IPS DF 19.7 (cell line): ENCODE measurements around the gene RUNX1.

Source experiments
- DNase-seq: peaks from one replicate; pipeline ENCODE4 v3.0.0-alpha.2; 2013; ENCODE audit warnings: low read depth, low spot score

The RUNX1 gene

GRCh38 chr21:34946916-34947534 lies 102.1 kb downstream of the RUNX1 start:
- no peak for DNase-seq

DNA sequence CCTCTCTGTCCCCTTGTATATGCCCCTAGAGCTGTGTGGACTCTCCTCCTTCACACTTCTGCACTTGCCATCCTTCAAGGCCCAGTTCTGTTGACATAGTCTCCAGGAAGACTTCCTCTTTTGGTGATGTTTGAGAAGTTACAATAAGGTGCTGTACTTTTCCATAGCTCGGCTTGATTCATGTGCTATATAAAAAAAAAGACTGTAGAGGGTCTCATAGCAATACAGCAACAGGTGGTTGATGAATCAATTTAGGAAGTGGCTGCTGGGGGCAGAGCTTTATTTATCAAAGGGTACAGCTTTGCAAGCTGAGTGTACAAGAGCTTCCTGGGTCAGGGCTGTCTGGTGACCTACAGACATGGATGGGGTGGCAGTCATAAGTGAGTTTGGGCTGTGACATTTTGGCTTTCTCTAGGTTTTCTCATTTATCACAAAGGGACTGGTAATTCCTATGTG lies 102.7 kb downstream of the RUNX1 start:
- DNase-seq: no peak

DNA sequence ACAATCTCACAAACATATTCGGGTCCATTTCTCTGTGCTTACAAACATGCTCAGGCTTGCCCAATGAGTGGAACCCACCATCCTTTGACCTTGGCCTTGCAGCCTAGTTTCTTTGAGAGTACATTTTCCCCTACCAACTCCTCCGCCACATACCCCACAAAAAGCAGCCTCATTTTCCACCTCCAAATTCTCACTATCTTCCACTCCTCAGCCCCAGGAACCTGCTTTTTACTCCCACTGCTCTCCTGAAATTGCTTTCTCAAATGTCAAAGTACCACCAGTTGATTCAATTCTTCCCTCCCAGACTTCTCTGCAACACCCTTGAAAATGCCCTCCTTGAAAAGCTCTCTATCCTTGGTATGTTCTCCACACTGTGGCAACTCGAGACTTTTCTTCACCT lies 103.8 kb downstream of the RUNX1 start:
- no peak for DNase-seq

DNA sequence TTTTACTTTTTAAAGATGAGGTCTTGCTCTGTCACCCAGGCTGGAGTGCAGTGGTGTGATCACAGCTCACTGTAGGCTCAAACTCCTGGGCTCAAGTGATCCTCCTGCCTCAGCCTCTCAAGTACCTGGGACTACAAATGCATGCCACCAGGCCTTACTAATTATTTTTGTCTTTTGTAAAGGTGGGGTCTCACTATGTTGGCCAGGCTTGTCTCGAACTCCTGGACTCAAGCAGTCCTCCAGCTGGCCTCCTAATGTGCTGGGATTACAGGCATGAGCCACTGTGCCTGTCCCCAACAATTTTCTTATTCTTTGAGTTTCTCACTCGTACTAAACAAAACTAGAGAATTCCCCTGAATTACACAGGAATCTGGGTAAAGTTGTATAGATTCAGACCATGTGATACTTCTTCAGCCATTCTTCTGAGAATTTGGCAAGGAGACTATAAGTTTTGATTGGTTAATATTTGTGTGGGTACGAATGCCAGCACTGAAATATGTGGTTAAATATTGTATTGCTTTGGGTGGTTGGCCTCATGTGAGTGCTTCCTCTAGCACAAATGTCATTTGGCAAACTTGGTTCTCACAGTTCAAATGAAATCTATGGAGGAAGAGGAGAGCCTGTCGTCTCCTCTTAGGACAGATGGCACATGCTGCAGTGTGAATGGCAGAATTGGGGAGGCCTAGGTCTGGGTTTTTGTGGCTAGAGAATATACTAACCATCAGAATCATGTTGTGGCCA lies 104.9 kb downstream of the RUNX1 start:
- no peak for DNase-seq

DNA sequence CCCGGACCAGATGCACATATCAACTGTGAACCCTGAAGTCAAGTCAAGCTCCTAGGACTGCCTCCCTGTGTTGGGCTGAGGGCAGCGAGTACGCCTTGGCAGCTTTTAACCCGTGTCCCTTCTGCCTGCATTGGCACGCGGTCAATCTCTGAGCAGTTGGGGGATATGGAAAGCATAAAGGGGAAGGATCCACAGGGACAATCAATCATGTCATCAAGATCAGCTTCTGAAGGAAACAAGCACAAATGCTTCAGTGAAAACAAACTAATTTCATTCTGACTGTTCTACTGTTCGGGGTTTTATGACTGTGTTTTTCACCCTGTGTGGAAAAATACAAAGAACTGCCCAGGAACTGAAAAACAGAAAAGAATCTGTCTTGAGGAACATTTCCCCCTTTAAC lies 106.2 kb downstream of the RUNX1 start:
- DNase-seq: no peak

DNA sequence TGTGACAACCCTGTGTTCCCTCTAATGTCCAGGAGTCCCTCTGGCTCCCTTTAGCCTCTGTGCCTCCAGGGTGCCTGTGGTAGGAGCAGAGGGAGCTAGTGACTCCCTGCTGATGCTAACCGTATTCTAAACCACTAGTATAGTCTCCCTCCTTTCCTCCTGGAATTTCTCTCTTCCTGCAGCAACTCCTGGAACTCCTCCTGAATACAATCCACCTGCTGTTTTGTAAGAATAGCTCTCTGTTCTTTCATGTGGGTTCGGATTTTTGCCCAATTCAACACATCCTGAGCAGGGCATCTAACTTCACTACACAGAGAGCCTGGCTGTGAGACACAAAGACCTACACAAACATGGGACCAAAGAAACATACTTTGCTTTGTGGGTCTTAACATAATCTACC lies 107.9 kb downstream of the RUNX1 start:
- DNase-seq: no peak

DNA sequence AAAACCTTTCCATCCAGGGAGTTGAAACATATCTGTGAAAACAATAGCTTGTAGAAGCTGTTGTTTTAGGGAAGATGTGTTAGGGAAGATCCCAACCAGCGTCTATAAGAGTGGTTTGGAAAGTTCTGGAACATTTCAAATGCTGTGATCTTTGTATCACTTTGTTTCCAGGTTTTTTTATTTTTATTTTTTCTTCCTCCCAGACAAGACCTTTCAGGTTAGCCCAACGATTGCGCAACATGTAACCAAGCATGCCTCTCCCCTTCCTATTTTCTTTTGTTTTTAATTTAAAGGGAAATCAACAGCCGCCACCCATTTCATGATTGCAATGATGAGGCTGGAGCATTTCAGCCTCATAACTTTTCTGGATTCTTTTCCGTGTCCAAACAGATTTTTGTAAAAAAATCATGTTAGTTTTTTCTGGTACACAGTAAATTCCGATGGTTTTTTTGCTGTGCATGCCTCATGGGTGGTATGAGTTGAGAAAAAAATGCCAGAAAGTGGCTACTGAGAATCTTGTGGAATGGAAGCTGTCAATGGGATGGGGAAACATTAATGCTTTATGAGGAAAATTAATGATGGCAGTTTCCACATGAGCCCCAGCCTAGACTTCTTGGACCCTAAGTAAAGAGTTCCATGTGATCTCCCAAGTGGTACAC lies 109.3 kb downstream of the RUNX1 start:
- DNase-seq: no peak

- DNase-seq: no peak
Observed at GRCh38 chr21:34938089-34938764, 110.9 kb downstream of the RUNX1 start.

DNA sequence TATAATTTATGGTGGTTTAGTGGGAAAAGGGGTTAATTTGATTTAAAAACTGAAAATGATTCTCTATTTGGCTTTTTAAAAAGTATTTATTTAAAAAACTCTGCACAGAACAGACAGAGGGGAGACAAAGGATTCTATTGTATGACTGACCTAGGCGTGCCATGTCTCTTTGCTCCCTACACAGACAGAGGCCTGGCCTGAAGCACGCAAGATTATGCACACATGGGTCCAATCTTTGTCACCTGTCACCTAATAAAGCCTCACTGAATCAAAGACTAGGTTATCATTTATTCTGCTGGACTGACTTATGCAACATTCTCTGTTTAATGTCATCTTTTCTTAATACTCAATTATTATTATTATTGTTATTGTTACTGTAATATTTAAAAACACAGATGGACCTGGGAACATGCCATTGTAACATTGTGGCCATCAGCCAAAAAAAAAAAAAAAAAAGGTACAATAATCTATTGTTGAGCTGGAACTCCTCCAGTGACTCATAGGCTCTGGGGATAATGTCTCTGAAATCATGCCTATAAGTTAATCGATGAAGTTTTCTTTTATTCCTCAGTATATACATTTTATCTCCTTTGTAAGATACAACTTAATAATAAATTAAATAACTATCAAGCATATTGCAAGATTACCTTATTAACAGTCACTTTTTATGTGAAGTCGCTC lies 112.1 kb downstream of the RUNX1 start:
- no peak for DNase-seq

GRCh38 chr21:34936371-34936789 lies 112.7 kb downstream of the RUNX1 start:
- no peak for DNase-seq

- DNase-seq: no peak
Observed at GRCh38 chr21:34935898-34936297, 113.2 kb downstream of the RUNX1 start.

GRCh38 chr21:34935452-34935851 lies 113.7 kb downstream of the RUNX1 start:
- no peak for DNase-seq

DNA sequence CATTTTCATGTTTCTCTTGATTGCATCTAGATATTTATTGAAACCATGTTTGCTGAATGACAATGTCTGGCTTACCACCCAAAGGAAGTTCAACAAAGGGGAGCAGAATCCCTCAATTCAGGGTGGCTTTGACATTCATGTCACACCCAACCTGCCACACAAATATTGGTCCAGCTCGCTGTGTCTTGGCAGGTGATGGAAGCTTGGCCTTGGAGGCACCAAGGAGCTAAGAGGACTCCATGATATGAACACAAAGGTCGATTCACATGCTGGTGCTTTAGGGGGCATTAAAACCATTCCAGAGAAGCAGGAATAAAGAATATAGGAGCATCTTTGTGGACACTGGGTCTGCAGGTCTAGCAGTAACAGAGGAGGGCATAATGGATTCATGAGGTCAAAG lies 114.8 kb downstream of the RUNX1 start:
- DNase-seq: no peak

DNA sequence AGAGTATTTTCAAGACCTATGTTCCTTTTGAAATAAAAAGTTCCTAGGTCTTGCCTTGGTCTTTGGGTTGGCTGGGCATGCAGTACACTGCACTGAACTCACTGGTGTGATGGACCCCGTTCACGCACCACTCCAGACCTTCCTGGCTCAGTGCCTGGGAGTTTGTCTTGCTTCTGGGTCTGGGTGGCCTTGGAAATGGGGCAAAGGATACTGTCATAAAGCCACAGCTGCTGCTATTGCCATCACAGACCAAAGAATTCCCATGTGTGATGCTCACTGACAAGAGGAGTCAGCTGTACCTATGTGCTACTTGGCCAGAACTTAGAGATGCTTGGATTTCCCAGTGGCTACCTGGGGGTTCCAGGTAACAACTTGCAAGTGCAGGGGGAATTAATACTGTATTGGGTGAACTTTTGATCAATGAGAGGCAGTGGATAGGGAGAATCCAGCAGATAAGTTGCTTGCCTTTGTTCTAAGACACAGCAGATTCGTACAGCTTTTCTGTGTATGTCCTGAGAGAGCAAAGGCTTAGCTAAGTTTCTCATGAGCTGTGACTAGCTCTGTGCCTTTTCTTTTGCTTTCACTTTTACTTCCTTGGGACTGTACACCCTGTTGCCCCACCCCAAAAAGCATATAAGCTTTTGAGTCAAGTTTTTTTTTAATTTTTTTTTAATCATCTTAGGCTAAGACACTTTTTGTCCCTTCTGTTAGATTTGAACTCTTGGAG lies 115.3 kb downstream of the RUNX1 start:
- no peak for DNase-seq

GRCh38 chr21:34932233-34932632 lies 116.9 kb downstream of the RUNX1 start:
- DNase-seq: no peak

GRCh38 chr21:34930971-34931370 lies 118.1 kb downstream of the RUNX1 start:
- no peak for DNase-seq

DNA sequence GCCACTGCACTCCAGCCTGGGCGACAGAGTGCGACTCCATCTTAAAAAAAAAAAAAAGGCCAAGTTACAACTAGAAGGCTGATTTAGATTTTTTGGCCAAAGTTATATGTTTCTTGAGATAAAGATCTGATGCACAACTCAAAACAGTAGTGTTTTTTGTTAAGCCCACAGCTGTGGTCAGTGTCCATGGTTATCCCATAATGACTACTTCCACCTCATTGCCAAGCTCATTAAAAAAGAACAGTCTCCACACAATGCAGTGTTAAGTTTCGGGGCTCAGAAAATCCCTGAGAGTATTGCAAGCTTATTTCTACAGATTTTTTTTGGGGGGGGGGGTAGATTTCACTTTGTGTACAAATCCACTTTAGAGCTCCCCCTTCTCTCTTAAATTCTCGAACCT lies 120.5 kb downstream of the RUNX1 start:
- no peak for DNase-seq

DNA sequence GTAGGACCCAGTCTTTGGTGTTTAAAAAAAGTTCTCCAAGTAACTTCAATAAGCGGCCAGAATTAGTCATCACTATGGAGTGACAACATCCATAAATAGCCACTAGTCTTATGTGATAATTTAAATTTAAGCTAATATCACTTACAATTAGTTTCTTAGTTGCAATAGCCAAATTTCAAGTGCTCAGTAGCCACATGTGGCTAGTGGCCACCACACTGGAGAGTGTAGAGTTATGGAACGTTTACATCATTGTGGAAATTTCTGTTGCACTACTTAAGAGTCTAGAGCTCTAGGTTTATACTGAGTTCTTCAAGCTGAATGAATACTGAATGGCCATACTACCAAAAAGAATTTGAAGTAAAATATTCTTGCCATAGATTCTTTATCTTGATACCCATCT lies 121.1 kb downstream of the RUNX1 start:
- DNase-seq: no peak

DNA sequence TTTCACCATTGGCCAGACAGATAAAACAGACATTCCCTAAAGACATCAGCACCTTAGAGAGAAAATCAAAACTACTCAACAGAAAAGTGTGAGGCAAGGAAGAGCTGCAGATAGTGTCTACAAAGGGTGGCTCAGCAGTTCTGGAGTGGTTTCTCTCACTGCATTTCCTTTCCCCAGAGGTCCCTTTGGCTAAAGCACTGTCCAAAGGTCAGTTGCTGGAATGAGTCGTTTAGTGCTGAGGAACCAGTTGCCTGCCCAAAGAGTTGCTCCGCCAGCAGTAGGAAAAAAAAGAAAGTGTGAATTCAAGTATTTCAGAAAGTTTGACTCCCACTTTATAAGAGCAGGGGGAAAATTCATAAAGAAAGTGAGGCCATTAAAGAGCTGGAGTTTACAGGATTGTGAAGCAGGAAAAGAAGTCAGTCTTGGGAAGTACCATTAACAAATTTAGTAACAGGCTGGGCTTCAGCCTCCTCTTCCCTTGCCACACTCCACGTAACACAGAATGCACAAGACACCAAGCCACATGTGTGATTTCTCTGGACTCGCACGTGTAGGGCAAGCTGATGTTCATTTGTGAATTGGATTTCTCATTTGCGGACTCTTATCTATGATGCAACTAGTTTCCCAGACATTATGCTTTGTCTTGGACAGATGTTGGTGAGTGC lies 122.2 kb downstream of the RUNX1 start:
- DNase-seq: no peak

DNA sequence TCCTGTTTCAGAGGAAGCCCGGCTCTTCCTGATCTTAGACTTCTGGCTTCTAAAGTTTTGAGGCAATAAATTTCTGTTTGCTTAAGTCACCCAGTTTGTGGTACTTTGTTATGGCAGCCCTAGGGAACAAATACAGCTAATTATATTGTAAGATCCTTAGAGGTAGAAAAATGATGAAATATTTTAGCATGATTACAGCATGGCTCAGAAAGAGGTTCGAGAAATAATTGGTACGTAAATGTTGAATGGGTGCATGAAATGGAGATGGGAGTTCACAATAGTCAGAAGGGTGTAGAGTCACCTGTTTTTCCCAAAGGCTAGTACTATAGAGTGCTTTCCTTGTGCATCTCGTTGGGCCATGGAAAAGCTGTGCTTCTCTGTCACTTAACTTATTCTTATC lies 123.5 kb downstream of the RUNX1 start:
- no peak for DNase-seq
